HEK293 (cell line): ENCODE results near the gene MAP7.

Source experiments
- CTCF ChIA-PET: fragments of 350-600 bp; formaldehyde crosslinking; extraction: SDS; loops from one replicate; lab custom pipeline; 2021; ENCODE audit warnings: antibody characterized with exemption; lab: Yijun Ruan, JAX
- POLR2A ChIA-PET: fragments of 300-600 bp; formaldehyde crosslinking; extraction: SDS; loops from one replicate; lab custom pipeline; 2020; ENCODE audit warnings: antibody characterized with exemption, inconsistent platforms; lab: Yijun Ruan, JAX
- H3K27ac ChIP-seq: fragments of 200-500 bp; sonication (Bioruptor generic); 2 replicates; pipeline ENCODE4 v1.5.1; 2014; ENCODE audit warnings: low read depth, low read length, control low read depth, inconsistent platforms; ENCODE audit errors: extremely low read depth
- H3K36me3 ChIP-seq, 2 experiments: fragments of 200-500 bp in 1 of 2; sonication (Bioruptor generic) in 1 of 2; 1 replicate in 1 of 2; 2 replicates in 1 of 2; pipeline ENCODE4 v1.5.1; 2014 to 2017; ENCODE audit warnings: inconsistent platforms in 2 of 2, low read length in 2 of 2; ENCODE audit not compliant: control insufficient read depth in 2 of 2, insufficient read depth in 1 of 2
- H3K4me1 ChIP-seq: fragments of 200-500 bp; sonication (Bioruptor generic); 2 replicates; pipeline ENCODE4 v1.5.1; 2014; ENCODE audit warnings: mild to moderate bottlenecking, low read length, inconsistent platforms; ENCODE audit not compliant: control insufficient read depth, insufficient read depth
- H3K4me3 ChIP-seq: 2 replicates; pipeline ENCODE4 v1.5.1; 2011; ENCODE audit warnings: low read depth, mild to moderate bottlenecking, control low read depth, low read length, moderate library complexity
- H3K9me3 ChIP-seq: fragments of 200-500 bp; sonication (Bioruptor generic); 2 replicates; pipeline ENCODE4 v1.5.1; 2014; ENCODE audit warnings: low read depth, low read length, inconsistent platforms; ENCODE audit not compliant: control insufficient read depth, insufficient read depth
- FEZF1 ChIP-seq: fragments of 450-650 bp; formaldehyde crosslinking; IDR thresholded peaks from 2 replicates; pipeline ENCODE4 v1.5.1; 2016; ENCODE audit warnings: missing biosample characterization, missing genetic modification characterization
- KLF9 ChIP-seq: fragments of 450-650 bp; formaldehyde crosslinking; IDR thresholded peaks from 2 replicates; pipeline ENCODE4 v1.5.1; 2016; ENCODE audit warnings: missing biosample characterization, missing genetic modification characterization, low read depth
- OSR2 ChIP-seq: fragments of 450-650 bp; formaldehyde crosslinking; IDR thresholded peaks from 2 replicates; pipeline ENCODE4 v1.5.1; 2016; ENCODE audit warnings: missing biosample characterization, missing genetic modification characterization
- OVOL3 ChIP-seq: fragments of 450-650 bp; formaldehyde crosslinking; IDR thresholded peaks from 2 replicates; pipeline ENCODE4 v1.5.1; 2016; ENCODE audit warnings: missing biosample characterization, missing genetic modification characterization
- PRDM1 ChIP-seq: fragments of 450-650 bp; formaldehyde crosslinking; IDR thresholded peaks from 2 replicates; pipeline ENCODE4; 2016; ENCODE audit warnings: missing biosample characterization, missing genetic modification characterization
- PRDM6 ChIP-seq: fragments of 450-650 bp; formaldehyde crosslinking; IDR thresholded peaks from 2 replicates; pipeline ENCODE4 v1.5.1; 2017; ENCODE audit warnings: missing biosample characterization, missing genetic modification characterization
- REPIN1 ChIP-seq: fragments of 450-650 bp; formaldehyde crosslinking; IDR thresholded peaks from 2 replicates; pipeline ENCODE4 v1.5.1; 2017; ENCODE audit warnings: missing biosample characterization, missing genetic modification characterization, low read depth
- SP7 ChIP-seq: fragments of 450-650 bp; formaldehyde crosslinking; IDR thresholded peaks from 2 replicates; pipeline ENCODE4 v1.5.1; 2016; ENCODE audit warnings: missing biosample characterization, missing genetic modification characterization
- TSHZ1 ChIP-seq: fragments of 450-650 bp; formaldehyde crosslinking; IDR thresholded peaks from 2 replicates; pipeline ENCODE4 v1.5.1; 2016; ENCODE audit warnings: missing biosample characterization, missing genetic modification characterization, borderline replicate concordance
- WT1 ChIP-seq: fragments of 450-650 bp; formaldehyde crosslinking; IDR thresholded peaks from 2 replicates; pipeline ENCODE4 v1.5.1; 2016; ENCODE audit warnings: missing biosample characterization, missing genetic modification characterization
- ZFP69B ChIP-seq: fragments of 450-650 bp; formaldehyde crosslinking; IDR thresholded peaks from 2 replicates; pipeline ENCODE4 v1.5.1; 2016; ENCODE audit warnings: missing biosample characterization, missing genetic modification characterization
- ZIC2 ChIP-seq: fragments of 450-650 bp; formaldehyde crosslinking; IDR thresholded peaks from 2 replicates; pipeline ENCODE4 v1.5.1; 2016; ENCODE audit warnings: missing biosample characterization, missing genetic modification characterization
- ZNF112 ChIP-seq: fragments of 450-650 bp; formaldehyde crosslinking; IDR thresholded peaks from 2 replicates; pipeline ENCODE4 v1.5.0; 2017; ENCODE audit warnings: missing biosample characterization, missing genetic modification characterization
- ZNF155 ChIP-seq: fragments of 450-650 bp; formaldehyde crosslinking; IDR thresholded peaks from 2 replicates; pipeline ENCODE4 v1.5.1; 2016; ENCODE audit warnings: missing biosample characterization, missing genetic modification characterization
- ZNF175 ChIP-seq: fragments of 450-650 bp; formaldehyde crosslinking; IDR thresholded peaks from 2 replicates; pipeline ENCODE4 v1.5.1; 2016; ENCODE audit warnings: missing biosample characterization, missing genetic modification characterization
- ZNF2 ChIP-seq: fragments of 450-650 bp; formaldehyde crosslinking; IDR thresholded peaks from 2 replicates; pipeline ENCODE4 v1.5.1; 2016; ENCODE audit warnings: missing biosample characterization, missing genetic modification characterization
- ZNF214 ChIP-seq: fragments of 450-650 bp; formaldehyde crosslinking; IDR thresholded peaks from 2 replicates; pipeline ENCODE4 v1.5.1; 2017; ENCODE audit warnings: missing biosample characterization, mild to moderate bottlenecking, missing genetic modification characterization, borderline replicate concordance
- ZNF248 ChIP-seq: fragments of 450-650 bp; formaldehyde crosslinking; IDR thresholded peaks from 2 replicates; pipeline ENCODE4 v1.5.1; 2017; ENCODE audit warnings: missing biosample characterization, missing genetic modification characterization
- ZNF292 ChIP-seq: fragments of 450-650 bp; formaldehyde crosslinking; IDR thresholded peaks from 2 replicates; pipeline ENCODE4 v1.5.1; 2016; ENCODE audit warnings: low read depth, missing biosample characterization, missing genetic modification characterization, borderline replicate concordance
- ZNF335 ChIP-seq: fragments of 450-650 bp; formaldehyde crosslinking; conservative IDR thresholded peaks from 2 replicates; pipeline ENCODE4 v1.5.1; 2016; ENCODE audit warnings: missing biosample characterization, missing genetic modification characterization
- ZNF341 ChIP-seq: fragments of 450-650 bp; formaldehyde crosslinking; IDR thresholded peaks from 2 replicates; pipeline ENCODE4; 2016; ENCODE audit warnings: low read depth, missing biosample characterization, missing genetic modification characterization
- ZNF394 ChIP-seq: fragments of 450-650 bp; formaldehyde crosslinking; IDR thresholded peaks from 2 replicates; pipeline ENCODE4 v1.5.1; 2016; ENCODE audit warnings: missing biosample characterization, missing genetic modification characterization, mild to moderate bottlenecking, moderate library complexity, borderline replicate concordance
- ZNF514 ChIP-seq: fragments of 450-650 bp; formaldehyde crosslinking; IDR thresholded peaks from 2 replicates; pipeline ENCODE4 v1.5.1; 2016; ENCODE audit warnings: missing biosample characterization, missing genetic modification characterization
- ZNF530 ChIP-seq: fragments of 450-650 bp; formaldehyde crosslinking; IDR thresholded peaks from 2 replicates; pipeline ENCODE4 v1.5.1; 2016; ENCODE audit warnings: low read depth, missing biosample characterization, missing genetic modification characterization
- ZNF549 ChIP-seq: fragments of 450-650 bp; IDR thresholded peaks from 2 replicates; pipeline ENCODE4 v1.5.1; 2018; ENCODE audit warnings: missing biosample characterization, missing genetic modification characterization, mild to moderate bottlenecking, inconsistent platforms, moderate library complexity
- ZSCAN23 ChIP-seq: fragments of 450-650 bp; formaldehyde crosslinking; IDR thresholded peaks from 2 replicates; pipeline ENCODE4 v1.5.1; 2016; ENCODE audit warnings: missing biosample characterization, missing genetic modification characterization
- ZSCAN30 ChIP-seq: fragments of 450-650 bp; IDR thresholded peaks from 2 replicates; pipeline ENCODE4 v1.5.1; 2018; ENCODE audit warnings: missing biosample characterization, mild to moderate bottlenecking, missing genetic modification characterization, moderate library complexity

MAP7 gene

GRCh38 chr6:136467186-136467585 lies 83.0 kb downstream of the MAP7 start:
- H3K27ac ChIP-seq, result peak overlapping the region; percentile 53; the same call in 1 of the 2 replicates
- H3K9me3 ChIP-seq, result no peaks in the 10 kb centered on the region
- ChIA-PET CTCF (no interaction called here), POLR2A (interaction anchor here (0.8 kb wide), 1 partner anchor 177 kb away, joined by 4 read pairs; the partner anchor contains the start of gene BCLAF1)
- peaks cover 25% of the 10 kb centered on the region for H3K4me1 ChIP-seq
- TF ChIP-seq KLF9 (tag by site-specific recombination) (no peak), ZNF214 (tag by site-specific recombination) (no peak), ZNF112 (tag by site-specific recombination) (no peak), PRDM6 (tag by site-specific recombination) (peak; percentile 77), ZNF335 (peak; percentile 80), TSHZ1 (no peak), ZNF155 (tag by site-specific recombination) (no peak), ZNF394 (tag by site-specific recombination) (no peak), OVOL3 (tag by site-specific recombination) (no peak), ZNF292 (tag by site-specific recombination) (no peak), ZNF549 (no peak), PRDM1 (tag by site-specific recombination) (no peak), REPIN1 (tag by site-specific recombination) (no peak), ZSCAN23 (tag by site-specific recombination) (no peak)
- no peak overlapping the region for H3K4me3 ChIP-seq
- no peaks in the 10 kb centered on the region for H3K36me3 ChIP-seq

- H3K9me3 ChIP-seq, result no peaks in the 10 kb centered on the region
- ChIA-PET POLR2A (interaction anchor here (0.8 kb wide), 1 partner anchor 177 kb away, joined by 4 read pairs; the partner anchor contains the start of gene BCLAF1), CTCF (no interaction called here)
- no peaks in the 10 kb centered on the region for H3K36me3 ChIP-seq
- H3K4me3 ChIP-seq, result no peak overlapping the region
- H3K4me1 ChIP-seq, result peaks cover 25% of the 10 kb centered on the region
- peak overlapping the region; percentile 53 for H3K27ac ChIP-seq
- TF ChIP-seq ZFP69B (tag by site-specific recombination), result 0 out of 2 replicates have a peak, but pooled peaks have one; percentile 40
- no peak for TF ChIP-seq TSHZ1
- TF ChIP-seq ZIC2, result peak; percentile 25; the same call in 1 of the 2 replicates
- TF ChIP-seq OSR2, result peak; percentile 99
- TF ChIP-seq FEZF1, result peak; percentile 44; the same call in 1 of the 2 replicates
- TF ChIP-seq ZNF2 (tag by site-specific recombination), result 0 out of 2 replicates have a peak, but pooled peaks have one; percentile 31
- no peak for TF ChIP-seq ZNF514 (tag by site-specific recombination)
- no peak for TF ChIP-seq ZNF175
- TF ChIP-seq ZSCAN30 (tag by site-specific recombination), result 0 out of 2 replicates have a peak, but pooled peaks have one; percentile 19
- 0 out of 2 replicates have a peak, but pooled peaks have one; percentile 5 for TF ChIP-seq WT1
- peak; percentile 77 for TF ChIP-seq ZNF341 (tag by site-specific recombination)
- no peak for TF ChIP-seq ZNF530 (tag by site-specific recombination)
- no peak for TF ChIP-seq ZNF248 (tag by site-specific recombination)
- no peak for TF ChIP-seq SP7 (tag by site-specific recombination)
Measured at GRCh38 chr6:136466777-136467176, 83.4 kb downstream of the MAP7 start.
